ENCODE data around the gene ELL2.
A peak's percentile ranks its signal among the peaks of the same experiment; 100 is the strongest.

Gene ELL2

GRCh38 chr5:95961617-95962474, at the start of gene ELL2:
Gene ELL2, minus strand, starts transcription at chr5:95961851. Its CDS starts 130 bp downstream, at chr5:95961721.
- FAIRE-seq: peak; percentile 63

DNA sequence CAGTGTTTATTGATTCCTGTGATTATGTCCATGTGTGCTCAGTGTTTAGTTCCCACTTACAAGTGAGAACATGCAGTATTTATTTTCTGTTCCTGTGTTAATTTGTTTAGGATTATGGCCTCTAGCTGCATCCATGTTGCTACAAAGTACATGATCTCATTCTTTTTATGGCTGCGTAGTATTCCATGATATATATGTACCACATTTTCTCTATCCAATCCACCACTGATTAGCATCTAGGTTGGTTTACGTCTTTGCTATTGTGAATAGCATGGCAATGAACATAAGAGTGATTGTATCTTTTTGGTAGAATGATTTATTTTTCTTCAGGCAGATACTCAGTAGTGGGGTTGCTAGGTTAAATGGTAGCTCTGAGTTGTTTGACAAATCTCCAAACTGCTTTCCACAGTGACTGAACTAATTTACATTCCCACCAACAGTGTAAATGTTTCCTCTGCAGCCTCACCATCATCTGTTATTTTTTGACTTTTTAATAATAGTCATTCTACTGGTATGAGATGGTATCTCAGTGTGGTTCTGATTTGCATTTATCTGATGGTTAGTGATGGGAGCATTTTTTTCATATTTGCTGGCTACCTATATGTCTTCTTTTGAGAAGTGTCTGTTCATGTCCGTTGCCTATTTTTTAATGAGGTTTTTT, 47.5 kb upstream of the ELL2 start:
- FAIRE-seq: no peak

DNA sequence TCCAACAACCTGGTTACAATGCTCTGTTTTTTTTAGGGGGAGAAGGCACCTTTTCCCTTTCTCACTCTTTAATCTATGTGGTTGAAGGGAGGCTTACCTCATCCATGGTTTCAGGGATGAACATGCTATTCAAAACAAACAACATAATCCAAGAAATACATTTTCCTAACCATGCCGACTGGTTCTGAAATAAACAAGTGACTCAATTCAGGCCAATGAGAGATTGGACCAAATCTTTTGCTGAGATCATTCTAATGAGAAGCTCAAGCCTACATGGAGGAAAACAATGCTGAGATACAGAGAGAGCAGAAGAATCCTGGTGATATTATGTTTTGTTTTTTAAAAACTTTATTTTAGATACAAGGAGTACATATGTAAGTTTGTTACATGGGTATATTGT, 46.8 kb upstream of the ELL2 start:
- no peak for FAIRE-seq

- FAIRE-seq: no peak
Measured at GRCh38 chr5:96007051-96007450, 45.4 kb upstream of the ELL2 start.

- no peak for FAIRE-seq
Measured at GRCh38 chr5:96006291-96006690, 44.6 kb upstream of the ELL2 start.

GRCh38 chr5:96004754-96005153, 43.1 kb upstream of the ELL2 start:
- FAIRE-seq: no peak

- no peak for FAIRE-seq
Measured at GRCh38 chr5:96004087-96004486, 42.4 kb upstream of the ELL2 start.

DNA sequence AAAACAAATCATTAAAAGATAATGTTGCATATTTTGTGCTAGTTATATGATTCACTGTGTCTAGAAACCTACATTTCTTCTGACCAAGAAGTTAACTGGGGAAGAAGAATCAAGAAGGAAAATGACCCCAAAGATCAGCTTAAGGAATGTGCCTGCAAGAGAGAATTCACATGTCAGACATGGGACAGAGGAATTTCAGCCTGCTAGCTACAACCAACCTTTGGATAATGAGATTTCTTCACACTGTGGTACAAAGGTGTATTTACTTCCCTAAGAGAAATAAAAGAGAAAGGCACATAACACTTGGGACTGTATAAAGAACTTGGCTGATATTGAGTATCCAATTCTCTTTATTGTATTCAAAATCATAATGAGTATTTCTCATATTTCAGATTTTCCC, 39.6 kb upstream of the ELL2 start:
- FAIRE-seq: no peak

GRCh38 chr5:96000308-96000707, 38.7 kb upstream of the ELL2 start:
- no peak for FAIRE-seq

GRCh38 chr5:95996904-95997723, 35.5 kb upstream of the ELL2 start:
- FAIRE-seq: no peak

GRCh38 chr5:95995962-95996489, 34.4 kb upstream of the ELL2 start:
- no peak for FAIRE-seq

- FAIRE-seq: no peak
Measured at GRCh38 chr5:95993776-95994175, 32.1 kb upstream of the ELL2 start.

- no peak for FAIRE-seq
Measured at GRCh38 chr5:95993266-95993665, 31.6 kb upstream of the ELL2 start.

DNA sequence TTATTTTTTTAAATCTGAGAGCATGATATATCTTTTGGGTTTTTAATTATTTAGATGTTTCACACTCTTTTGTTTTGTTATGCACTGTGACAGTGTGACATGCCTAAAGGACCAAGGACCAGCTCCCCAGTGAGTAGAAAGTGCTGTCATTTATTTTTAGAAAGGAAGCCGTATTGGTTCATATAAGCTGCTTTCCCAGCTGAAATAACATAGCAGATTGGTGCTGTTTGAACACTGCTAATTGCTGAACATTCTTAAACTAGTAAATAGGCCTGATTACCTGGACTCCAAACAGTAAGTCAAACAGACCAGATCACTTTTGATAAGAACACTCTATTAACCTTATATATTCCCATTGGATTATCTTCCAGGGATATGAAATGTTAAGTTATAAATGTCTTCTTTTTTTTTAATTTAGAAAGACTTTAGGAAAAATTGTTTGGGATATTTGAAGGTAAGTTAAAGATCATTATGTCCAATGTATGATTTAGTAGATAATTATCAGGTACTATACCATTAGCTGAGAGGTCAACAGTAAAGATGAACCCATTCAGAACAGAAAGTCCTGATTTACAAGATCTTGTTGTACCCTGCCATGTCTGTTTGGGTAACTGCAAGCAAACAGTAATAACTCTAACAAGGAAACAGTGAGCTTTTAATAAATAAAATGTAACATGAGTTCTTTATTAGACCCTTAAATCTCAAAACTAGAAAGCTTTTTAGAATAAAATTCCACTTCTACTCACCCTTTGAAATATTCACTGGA, 27.8 kb upstream of the ELL2 start:
- no peak for FAIRE-seq

GRCh38 chr5:95988877-95989276, 27.2 kb upstream of the ELL2 start:
- FAIRE-seq: no peak

DNA sequence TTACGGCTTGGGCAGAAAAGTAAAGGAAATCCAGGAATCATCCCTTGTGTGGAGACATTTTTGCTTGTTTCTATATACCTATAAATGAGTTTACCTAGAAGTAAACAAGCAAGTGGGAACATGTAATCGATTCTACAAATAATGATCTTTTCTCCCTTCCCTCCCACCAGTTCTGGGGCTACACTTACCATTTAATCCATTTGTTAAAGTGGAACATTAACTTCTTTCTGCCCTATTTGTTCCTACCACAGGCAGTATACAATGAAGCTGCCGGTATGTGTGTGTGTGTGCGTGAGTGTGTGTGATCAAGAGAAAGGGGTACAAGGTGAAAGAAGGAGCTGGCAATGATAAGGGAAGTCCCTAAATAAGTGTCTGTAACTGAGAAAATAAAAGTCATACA, 26.4 kb upstream of the ELL2 start:
- no peak for FAIRE-seq

DNA sequence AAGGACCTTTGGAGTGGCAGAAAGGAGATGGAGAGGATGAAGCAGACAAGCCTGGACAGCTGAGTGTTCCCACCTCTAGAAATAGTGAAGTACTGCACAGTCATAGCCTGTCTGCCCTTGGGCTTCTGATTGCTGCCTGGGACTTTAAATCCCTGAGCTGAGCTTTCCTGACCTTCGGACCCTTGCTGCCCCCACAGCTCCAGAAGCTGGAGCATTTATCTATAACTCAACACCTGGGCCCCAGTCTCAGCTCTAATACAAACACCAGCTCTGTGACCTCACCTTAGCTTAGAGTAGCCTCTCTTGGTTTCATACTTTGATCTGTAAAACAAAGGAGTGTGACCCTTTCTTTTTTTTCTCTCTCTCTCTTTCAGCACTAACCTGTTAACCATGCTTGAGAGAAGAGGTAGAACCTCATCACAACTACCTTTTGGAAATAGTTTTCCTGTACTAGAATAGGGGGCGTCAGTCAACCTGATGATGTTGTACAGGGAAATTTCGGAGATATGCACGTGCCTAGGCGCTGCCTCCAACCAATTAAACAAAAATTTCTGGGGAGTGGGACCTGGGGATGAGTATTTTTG, 25.4 kb upstream of the ELL2 start:
- FAIRE-seq: no peak

- FAIRE-seq: no peak
Measured at GRCh38 chr5:95986001-95986400, 24.4 kb upstream of the ELL2 start.

GRCh38 chr5:95985249-95985648, 23.6 kb upstream of the ELL2 start:
- FAIRE-seq: no peak

DNA sequence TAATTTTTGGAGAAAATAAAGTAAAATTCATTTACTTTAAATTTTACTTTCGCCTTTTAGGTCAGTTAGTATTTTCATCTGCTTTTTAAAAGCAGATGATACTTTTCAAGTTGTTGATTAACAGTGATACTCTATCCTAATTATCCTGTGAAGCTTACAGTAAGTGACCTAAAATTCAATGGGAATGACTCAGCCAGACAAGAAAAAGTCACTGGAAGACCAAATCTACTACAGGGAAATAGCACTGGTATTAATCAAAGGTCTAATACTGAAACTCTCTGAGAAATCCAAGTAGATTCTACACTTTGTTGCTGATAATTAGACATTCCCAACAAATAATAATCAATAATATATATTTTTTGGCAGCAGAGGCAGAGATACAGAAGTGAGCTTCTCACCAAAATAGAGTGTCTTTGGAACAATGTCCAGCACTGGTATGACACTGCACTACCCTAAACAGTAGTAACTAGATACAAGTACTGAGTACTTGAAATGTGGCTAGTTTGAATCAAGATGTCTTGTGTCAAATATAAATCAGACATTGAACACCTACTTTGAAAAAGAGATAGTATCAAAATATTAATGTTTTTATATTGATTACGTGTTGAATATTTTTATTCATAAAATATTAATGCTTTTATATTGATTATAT, 22.8 kb upstream of the ELL2 start:
- no peak for FAIRE-seq

DNA sequence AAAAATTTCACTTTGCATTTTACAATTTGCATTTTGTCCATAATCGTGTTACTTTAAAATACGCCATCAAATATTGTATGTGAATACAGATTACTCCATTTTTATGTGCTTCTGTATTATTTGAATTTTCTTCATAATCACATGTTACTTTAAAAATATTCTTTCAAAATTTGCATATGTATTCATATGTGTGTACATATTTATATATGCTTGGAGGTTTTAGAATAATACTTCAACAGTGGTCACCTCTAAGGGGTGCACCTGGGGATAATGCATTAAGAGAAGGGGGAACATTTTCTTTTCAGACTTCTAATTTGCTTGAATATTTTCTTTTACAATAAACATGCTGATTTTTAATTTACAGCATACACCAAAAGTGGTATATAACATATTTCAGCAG, 21.9 kb upstream of the ELL2 start:
- FAIRE-seq: no peak

DNA sequence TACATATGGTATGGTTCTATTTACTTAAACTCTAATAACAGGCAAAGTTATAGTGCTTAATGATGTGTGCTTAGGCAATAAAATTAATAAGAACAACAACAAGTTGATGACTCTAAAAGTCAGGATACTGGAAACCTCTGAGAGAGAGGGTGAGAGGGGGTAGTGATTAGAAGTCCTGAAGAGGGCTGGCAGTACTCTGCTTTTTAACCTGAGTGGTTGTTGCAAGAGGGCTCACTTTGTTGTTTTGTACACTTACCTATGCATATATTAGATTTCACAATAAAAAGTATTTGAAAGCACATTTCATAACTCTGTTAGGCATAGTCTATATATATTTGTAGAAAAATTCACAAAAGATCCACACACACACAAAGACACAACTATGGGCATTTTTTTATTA, 21.4 kb upstream of the ELL2 start:
- FAIRE-seq: no peak
